ENCODE data around the gene PPP1R13B.
"Not testable (repeated sequence)": the region's sequence is repeated elsewhere in the genome, so short reads cannot be mapped to it uniquely, and the experiment has no call there.

PPP1R13B gene

DNA sequence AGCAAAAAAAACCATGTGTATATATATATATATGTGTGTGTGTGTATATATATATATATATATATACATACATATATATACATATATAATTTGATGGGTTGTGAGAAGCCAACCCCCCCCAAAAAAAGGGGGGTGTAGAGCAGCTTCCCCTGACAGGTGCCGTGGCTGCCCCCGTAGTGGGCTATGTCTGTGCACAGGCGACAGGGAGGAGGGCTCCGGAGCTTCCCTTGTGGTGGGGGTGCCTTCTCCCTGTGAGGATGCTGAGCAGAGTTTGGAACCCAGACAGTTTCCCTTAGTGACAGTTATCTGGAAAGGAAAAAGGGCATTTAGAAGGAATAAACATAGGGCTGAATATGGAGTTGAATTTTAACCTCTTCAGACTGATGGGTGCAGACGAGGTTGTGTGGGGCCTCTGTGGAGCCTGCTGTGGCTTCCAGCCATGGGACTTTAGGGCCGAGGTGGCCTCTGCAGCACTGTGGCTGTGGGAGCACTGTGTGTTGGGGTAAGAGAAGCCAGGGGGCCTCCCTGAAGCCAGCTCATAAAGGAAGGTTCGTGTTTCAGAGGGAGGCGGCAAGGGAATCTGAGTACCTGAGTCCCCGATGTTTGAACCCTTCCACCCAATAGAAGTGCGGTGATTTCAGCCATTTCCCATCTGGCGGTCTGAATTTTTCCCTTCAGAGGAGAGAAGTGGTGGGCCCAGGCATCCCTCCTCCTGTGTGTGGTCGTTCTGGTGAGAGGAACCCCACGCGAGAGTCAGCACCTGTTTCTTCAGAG lies 151.9 kb downstream of the PPP1R13B start:
- peak overlapping the region; percentile 77 for H3K27ac ChIP-seq
- H3K9me3 ChIP-seq (ENCODE audit: low read depth, low read length): no peaks in the 10 kb centered on the region
- H3K9ac ChIP-seq (ENCODE audit: insufficient read length): no peak overlapping the region
- no peak for DNase-seq (ENCODE audit: low read depth, low spot score)
- H3K4me3 ChIP-seq: no peak overlapping the region
- TF ChIP-seq EZH2 (IDR thresholded peaks at IDR 0.05) (no peak), POLR2AphosphoS5 (IDR thresholded peaks at IDR 0.05; ENCODE audit: borderline replicate concordance, low read depth, low read length) (no peak), FOXP2 (optimal IDR thresholded peaks at IDR 0.05; ENCODE audit: control extremely low read depth, extremely low read length, insufficient read depth) (no peak)
- peaks cover 54% of the 10 kb centered on the region for H3K36me3 ChIP-seq (ENCODE audit: insufficient read depth, low read length)

DNA sequence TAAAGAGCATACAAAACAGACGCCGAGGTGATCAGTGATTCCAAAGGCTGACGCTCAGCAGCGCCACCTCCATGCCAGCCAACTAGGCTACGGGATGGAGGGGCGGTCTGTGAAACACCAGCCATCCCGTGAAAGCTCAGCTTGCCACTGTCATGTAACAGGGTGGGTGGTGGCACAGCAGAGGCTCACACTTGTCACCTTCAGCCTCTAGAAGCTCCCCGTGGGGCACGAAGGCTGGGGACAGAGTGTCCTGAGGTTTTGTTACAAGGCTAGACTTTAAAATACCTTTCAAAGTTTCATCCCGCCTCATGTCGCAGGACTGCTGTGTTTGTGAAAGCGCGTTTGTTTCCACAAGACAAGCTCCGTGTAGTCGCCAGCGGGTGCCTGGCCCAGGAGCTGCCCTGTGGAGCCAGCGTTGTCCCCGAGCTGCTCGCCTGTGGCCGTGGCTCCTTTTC lies 152.8 kb downstream of the PPP1R13B start:
- Histone ChIP-seq H3K36me3 (ENCODE audit: insufficient read depth, low read length) (peaks cover 51% of the 10 kb centered on the region), H3K27ac (peak overlapping the region; percentile 57; the same call in 1 of the 2 replicates)
- TF ChIP-seq FOXP2 (optimal IDR thresholded peaks at IDR 0.05; ENCODE audit: control extremely low read depth, extremely low read length, insufficient read depth) (no peak), EZH2 (IDR thresholded peaks at IDR 0.05) (no peak), POLR2AphosphoS5 (IDR thresholded peaks at IDR 0.05; ENCODE audit: borderline replicate concordance, low read depth, low read length) (no peak)

DNA sequence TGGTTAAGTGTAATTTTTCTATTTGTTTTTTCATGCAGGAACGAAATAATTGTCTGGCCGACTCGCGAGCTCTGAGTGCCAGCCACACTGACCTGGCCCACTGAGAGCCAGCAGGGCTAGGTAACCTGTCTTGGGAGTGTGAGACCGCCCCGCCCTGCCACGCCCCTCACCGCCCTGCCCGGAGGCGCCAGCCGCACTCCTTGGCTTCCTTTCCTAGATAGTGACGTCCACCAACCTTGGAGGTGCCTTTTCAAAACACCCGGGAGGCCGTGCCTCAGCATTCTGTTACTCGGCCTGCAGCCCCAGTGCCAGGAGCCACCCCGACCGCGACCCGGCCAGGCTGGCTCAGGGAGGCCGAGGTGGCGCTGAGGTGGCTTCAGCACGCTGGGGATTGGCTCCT lies 153.9 kb downstream of the PPP1R13B start:
- TF ChIP-seq FOXP2 (optimal IDR thresholded peaks at IDR 0.05; ENCODE audit: control extremely low read depth, extremely low read length, insufficient read depth) (no peak), POLR2AphosphoS5 (IDR thresholded peaks at IDR 0.05; ENCODE audit: borderline replicate concordance, low read depth, low read length) (no peak), EZH2 (IDR thresholded peaks at IDR 0.05) (no peak)
- H3K9me3 ChIP-seq (ENCODE audit: low read depth, low read length): no peaks in the 10 kb centered on the region
- no peak overlapping the region for H3K27ac ChIP-seq
- H3K36me3 ChIP-seq (ENCODE audit: insufficient read depth, low read length): peaks cover 47% of the 10 kb centered on the region
- H3K9ac ChIP-seq (ENCODE audit: insufficient read length): no peak overlapping the region
- no peak for DNase-seq (ENCODE audit: low read depth, low spot score)
- no peak overlapping the region for H3K4me3 ChIP-seq

More for the DNA sequence above, 152.8 kb downstream of the PPP1R13B start:
- H3K9me3 ChIP-seq (ENCODE audit: low read depth, low read length): no peaks in the 10 kb centered on the region
- H3K4me3 ChIP-seq: no peak overlapping the region
- DNase-seq (ENCODE audit: low read depth, low spot score): no peak
- H3K9ac ChIP-seq (ENCODE audit: insufficient read length): no peak overlapping the region

DNA sequence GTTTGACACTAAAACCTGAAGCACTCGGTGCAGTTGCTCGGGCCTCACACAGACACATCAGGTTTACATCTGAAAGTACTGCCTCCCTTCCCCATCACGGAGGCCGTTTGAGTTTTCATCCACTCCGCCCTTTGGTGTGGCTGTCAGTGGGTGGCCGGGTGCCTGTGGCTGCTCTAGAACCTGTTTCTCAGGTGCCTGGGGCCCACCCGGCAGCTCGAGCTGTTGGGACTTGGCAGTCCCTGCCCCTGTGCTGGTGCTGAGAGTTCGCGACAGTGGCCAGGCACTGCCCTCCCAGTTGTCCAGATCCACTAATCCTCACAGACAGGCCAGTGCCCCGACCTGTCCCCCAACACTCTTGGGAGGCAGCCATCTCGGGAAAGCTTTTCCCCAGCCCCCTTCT lies 154.5 kb downstream of the PPP1R13B start:
- TF ChIP-seq POLR2AphosphoS5 (IDR thresholded peaks at IDR 0.05; ENCODE audit: borderline replicate concordance, low read depth, low read length): no peak
- no peak for TF ChIP-seq FOXP2 (optimal IDR thresholded peaks at IDR 0.05; ENCODE audit: control extremely low read depth, extremely low read length, insufficient read depth)
- TF ChIP-seq EZH2 (IDR thresholded peaks at IDR 0.05): no peak
- Histone ChIP-seq H3K9ac (ENCODE audit: insufficient read length) (no peak overlapping the region), H3K4me3 (no peak overlapping the region), H3K36me3 (ENCODE audit: insufficient read depth, low read length) (peaks cover 46% of the 10 kb centered on the region), H3K27ac (no peak overlapping the region), H3K9me3 (ENCODE audit: low read depth, low read length) (no peaks in the 10 kb centered on the region)
- DNase-seq (ENCODE audit: low read depth, low spot score): no peak

DNA sequence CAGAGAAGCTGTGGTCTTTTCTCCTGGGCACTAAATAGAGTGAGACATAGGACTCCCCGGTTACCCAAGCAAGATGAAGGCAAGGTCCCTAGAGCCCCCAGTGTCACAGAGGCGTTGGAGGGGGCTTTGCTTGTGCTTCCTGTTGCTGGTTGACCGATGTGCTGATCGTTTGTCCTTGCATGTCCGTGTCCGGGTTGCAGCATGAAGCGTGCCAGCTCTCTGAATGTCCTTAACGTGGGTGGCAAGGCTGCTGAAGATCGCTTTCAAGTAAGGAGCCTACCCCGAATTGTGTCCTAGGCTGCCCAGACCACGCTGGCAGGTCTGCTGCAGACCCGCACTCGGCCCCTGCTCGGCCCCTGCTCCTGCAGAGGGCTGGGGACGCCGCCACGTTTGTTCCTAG lies 155.2 kb downstream of the PPP1R13B start:
- no peak overlapping the region for H3K4me3 ChIP-seq
- no peak overlapping the region for H3K27ac ChIP-seq
- no peaks in the 10 kb centered on the region for H3K9me3 ChIP-seq (ENCODE audit: low read depth, low read length)
- H3K36me3 ChIP-seq (ENCODE audit: insufficient read depth, low read length): peaks cover 44% of the 10 kb centered on the region
- TF ChIP-seq POLR2AphosphoS5 (IDR thresholded peaks at IDR 0.05; ENCODE audit: borderline replicate concordance, low read depth, low read length) (no peak), EZH2 (IDR thresholded peaks at IDR 0.05) (no peak), FOXP2 (optimal IDR thresholded peaks at IDR 0.05; ENCODE audit: control extremely low read depth, extremely low read length, insufficient read depth) (no peak)
- no peak overlapping the region for H3K9ac ChIP-seq (ENCODE audit: insufficient read length)
- DNase-seq (ENCODE audit: low read depth, low spot score): no peak

DNA sequence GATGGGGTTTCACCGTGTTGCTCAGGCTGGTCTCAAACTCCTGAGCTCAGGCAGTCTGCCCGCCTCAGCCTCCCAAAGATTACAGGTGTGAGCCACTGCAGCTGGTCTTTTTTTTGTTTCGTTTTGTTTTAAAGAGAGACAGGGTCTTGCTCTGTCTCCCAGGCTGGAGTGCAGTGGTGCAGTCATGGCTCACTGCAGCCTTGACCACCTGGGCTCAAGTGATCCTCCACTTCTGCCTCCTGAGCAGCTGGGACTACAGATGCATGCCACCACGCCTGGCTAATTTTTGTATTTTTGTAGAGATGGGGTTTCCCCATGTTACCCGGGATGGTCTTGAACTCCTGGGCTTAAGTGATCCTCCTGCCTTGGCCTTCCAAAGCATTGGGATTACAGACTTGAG lies 155.7 kb downstream of the PPP1R13B start:
- not testable (repeated sequence) for H3K9ac ChIP-seq (ENCODE audit: insufficient read length); DNase-seq (ENCODE audit: low read depth, low spot score); H3K9me3 ChIP-seq (ENCODE audit: low read depth, low read length); H3K27ac ChIP-seq; H3K4me3 ChIP-seq
- H3K36me3 ChIP-seq (ENCODE audit: insufficient read depth, low read length): peaks cover 47% of the 10 kb centered on the region

DNA sequence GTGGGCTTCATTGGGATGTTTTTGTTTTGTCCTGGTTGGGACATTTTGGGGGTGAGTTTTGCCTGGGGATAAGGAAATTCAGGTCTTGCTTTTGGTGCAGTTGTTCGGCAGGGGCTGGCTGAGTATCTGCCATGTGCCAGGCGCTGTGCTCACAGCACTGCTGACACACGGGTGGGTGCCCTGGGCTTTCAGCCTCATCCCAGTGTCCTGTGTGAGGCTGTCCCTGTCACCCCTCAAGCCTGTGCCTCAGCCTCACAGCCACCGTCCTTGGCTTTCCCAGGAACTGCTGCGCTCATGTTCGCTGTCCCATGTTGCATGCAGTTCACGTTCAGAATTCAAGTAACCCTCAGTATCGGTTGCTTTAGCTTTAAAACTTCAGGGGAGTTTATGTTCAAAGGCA lies 157.0 kb downstream of the PPP1R13B start:
- H3K27ac ChIP-seq: no peak overlapping the region; the same call in 1 of the 2 replicates
- DNase-seq (ENCODE audit: low read depth, low spot score): no peak
- H3K9ac ChIP-seq (ENCODE audit: insufficient read length): no peak overlapping the region
- TF ChIP-seq POLR2AphosphoS5 (IDR thresholded peaks at IDR 0.05; ENCODE audit: borderline replicate concordance, low read depth, low read length) (no peak), FOXP2 (optimal IDR thresholded peaks at IDR 0.05; ENCODE audit: control extremely low read depth, extremely low read length, insufficient read depth) (no peak), EZH2 (IDR thresholded peaks at IDR 0.05) (no peak)
- no peaks in the 10 kb centered on the region for H3K9me3 ChIP-seq (ENCODE audit: low read depth, low read length)
- H3K4me3 ChIP-seq: no peak overlapping the region
- peaks cover 59% of the 10 kb centered on the region for H3K36me3 ChIP-seq (ENCODE audit: insufficient read depth, low read length)

DNA sequence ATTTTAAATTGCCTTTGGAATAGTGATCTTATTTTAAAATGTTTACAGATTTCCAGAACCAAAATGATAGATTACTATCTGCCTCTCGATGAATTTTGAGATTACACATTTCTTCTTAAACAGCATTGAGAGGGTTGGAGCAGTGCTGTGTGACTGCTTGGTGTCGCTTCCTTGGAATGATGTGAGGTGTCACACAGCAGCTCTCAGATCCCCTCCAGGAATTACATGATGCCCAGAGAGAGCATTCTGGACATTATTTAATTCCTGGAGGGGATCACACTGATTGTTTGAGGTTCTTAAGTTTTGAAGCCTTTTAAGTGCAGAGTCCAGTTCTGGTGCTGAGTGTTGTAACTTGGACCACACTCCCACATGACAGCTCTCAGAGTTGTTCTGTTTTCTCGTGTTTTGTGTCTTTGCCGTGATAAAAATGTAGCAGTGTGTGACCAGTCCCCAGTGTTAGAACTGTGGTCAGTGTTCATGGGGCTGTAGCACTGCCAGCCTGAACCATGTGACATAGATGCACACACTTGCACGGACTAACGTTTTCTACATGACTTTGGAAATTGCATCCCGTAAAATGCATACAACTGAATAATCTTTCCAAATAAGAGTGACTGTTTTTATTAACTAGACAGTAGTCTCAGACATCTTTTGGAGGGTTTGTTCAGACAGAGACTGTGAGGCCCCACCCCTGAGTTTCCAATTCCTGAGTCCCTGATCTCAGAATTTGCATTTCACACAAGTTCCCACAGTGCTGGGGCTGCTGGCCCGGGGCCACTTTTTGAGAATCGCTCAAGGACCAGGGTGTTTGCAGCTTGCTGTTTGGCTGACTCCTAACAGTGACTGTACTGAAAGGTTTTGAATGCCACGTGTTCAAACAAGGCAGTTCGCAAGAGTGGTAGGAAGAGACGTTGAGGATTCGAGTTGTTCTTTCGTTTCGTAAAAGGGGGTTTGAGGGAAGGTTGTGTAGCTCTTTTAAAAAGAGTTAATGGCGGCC lies 158.2 kb downstream of the PPP1R13B start:
- H3K4me3 ChIP-seq: no peak overlapping the region
- DNase-seq (ENCODE audit: low read depth, low spot score): no peak
- TF ChIP-seq POLR2AphosphoS5 (IDR thresholded peaks at IDR 0.05; ENCODE audit: borderline replicate concordance, low read depth, low read length) (no peak), FOXP2 (optimal IDR thresholded peaks at IDR 0.05; ENCODE audit: control extremely low read depth, extremely low read length, insufficient read depth) (no peak), EZH2 (IDR thresholded peaks at IDR 0.05) (no peak)
- H3K9me3 ChIP-seq (ENCODE audit: low read depth, low read length): no peaks in the 10 kb centered on the region
- peaks cover 59% of the 10 kb centered on the region for H3K36me3 ChIP-seq (ENCODE audit: insufficient read depth, low read length)
- peak overlapping the region; percentile 39 for H3K27ac ChIP-seq
- peak overlapping the region; percentile 29 for H3K9ac ChIP-seq (ENCODE audit: insufficient read length)

All from SK-N-MC (cell line).